NCI-H2227 (cell line): ENCODE results near the gene GALK1.
"Not testable (repeated sequence)": the region's sequence is repeated elsewhere in the genome, so short reads cannot be mapped to it uniquely, and the experiment has no call there.

Source experiments
- DNase-seq: peaks from one replicate; lab custom pipeline; 2025; ENCODE audit not compliant: unreplicated experiment; lab: John Stamatoyannopoulos, UW

GALK1 gene

GRCh38 chr17:75764711-75765421 lies at the start of gene GALK1:
Gene GALK1, minus strand, starts transcription at chr17:75765192. Its CDS starts 56 bp downstream, at chr17:75765136.
- DNase-seq: peak; percentile 74

DNA sequence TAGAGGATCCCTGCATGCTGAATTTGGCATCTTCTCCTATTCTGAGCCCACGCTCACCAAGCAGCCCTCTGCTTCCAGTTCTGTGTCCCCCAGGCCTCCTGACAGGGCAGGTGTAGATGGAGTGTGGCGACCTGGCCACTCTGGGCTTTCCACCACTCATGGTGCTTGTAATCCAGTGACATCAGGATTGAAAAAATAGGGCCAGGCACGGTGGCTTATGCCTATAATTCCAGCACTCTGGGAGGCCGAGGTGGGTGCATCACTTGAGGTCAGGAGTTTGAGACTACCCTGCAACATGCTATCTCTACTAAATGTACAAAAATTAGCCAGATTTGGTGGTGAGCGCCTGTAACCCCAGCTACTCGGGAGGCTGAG lies 49.0 kb upstream of the GALK1 start:
- DNase-seq: no peak

- DNase-seq: no peak
These were observed 48.4 kb upstream of the GALK1 start for GRCh38 chr17:75813081-75814020.

GRCh38 chr17:75812096-75813013 lies 47.4 kb upstream of the GALK1 start:
- DNase-seq: peak; percentile 36

DNA sequence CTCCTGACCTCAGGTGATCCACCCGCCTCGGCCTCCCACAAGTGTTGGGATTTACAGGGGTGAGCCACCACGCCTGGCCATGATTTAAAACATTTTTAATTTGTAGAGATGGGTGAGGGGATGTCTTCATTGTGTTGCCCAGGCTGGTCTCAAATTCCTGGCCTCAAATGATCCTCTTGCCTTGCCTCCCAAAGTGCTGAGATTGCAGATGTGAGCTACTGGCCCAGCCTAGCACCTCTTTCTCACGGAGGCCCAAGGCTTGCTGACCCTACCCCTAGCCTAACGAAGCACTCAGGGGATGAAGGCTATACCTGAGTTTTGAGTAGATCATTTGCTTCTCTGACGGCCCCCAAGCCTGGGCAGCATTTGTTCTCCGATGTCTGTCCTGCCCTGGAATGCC lies 46.2 kb upstream of the GALK1 start:
- no peak for DNase-seq

GRCh38 chr17:75810756-75811155 lies 45.8 kb upstream of the GALK1 start:
- not testable (repeated sequence) for DNase-seq

- DNase-seq: no peak
These were observed 45.2 kb upstream of the GALK1 start for GRCh38 chr17:75810216-75810615.

- no peak for DNase-seq
These were observed 44.7 kb upstream of the GALK1 start for GRCh38 chr17:75809631-75810111.

DNA sequence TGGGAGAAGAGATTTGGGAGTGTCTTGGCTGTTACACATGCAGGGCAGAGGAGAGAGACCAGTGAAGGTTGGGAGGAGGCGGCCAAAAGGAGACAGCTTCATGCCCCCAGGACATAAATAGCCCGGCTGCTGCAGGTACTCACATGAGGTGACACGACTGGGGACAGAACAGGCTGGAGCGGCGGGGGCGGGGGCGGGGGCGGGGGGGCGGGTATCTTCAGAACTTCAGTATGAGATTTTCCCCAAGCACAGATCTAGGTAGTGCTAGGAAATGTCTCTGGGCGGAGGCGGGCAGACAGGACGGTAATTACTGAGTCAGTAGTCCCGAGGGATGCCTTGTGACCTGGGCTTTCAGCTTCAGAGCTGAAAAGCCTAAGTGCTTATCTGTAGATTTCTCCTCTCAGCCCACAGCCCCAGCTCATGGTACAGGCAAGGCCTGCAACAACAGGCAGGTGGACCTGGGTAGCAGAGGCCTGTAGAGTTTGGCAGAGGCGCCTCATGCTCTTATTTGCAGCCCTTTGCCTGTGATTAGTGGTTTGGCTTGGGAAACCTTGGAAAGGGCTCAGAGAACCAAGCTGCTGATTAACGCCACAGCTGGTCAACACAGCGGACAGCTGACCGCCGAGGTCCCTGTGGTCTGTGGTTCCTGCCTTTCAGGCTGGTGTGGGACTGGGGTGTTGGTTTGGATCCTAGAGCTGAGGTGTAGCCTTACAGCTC lies 44.1 kb upstream of the GALK1 start:
- peak; percentile 75 for DNase-seq

DNA sequence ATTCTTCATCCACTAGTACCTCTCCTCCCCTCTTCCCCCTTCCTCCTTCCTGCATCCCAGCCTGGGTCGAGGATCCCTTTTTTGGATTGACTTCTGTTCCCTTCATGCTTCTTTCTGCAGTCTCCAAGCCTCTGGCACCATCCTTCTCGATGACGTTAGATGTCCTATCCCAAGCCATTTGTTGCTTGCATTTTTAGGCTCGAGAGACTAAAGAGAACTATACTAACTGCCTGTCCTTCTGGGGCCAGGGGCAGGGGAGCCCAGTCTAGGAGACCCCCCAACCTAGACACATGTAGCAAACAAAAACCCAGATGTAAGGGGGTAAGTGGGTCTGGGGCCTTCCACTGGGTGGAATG lies 43.5 kb upstream of the GALK1 start:
- no peak for DNase-seq

DNA sequence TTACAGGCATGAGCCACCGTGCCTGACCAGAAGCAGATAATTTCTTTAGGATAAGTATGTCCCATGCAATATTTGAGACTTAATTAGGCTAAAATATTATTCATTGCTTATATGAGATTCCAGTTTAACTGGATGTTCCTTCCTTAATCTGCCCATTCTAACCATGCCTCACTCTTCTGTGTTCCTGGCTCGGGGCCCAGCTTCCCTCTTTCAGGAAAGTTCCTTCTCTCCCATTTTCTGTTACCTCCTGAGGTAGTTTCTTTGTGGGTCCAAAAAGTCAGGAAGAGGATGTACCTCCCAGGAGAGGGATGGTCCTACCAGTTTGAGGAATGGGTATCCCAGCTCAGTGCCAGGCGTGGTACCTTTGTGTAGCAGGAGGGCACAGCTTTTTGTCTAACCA lies 42.9 kb upstream of the GALK1 start:
- no peak for DNase-seq

DNA sequence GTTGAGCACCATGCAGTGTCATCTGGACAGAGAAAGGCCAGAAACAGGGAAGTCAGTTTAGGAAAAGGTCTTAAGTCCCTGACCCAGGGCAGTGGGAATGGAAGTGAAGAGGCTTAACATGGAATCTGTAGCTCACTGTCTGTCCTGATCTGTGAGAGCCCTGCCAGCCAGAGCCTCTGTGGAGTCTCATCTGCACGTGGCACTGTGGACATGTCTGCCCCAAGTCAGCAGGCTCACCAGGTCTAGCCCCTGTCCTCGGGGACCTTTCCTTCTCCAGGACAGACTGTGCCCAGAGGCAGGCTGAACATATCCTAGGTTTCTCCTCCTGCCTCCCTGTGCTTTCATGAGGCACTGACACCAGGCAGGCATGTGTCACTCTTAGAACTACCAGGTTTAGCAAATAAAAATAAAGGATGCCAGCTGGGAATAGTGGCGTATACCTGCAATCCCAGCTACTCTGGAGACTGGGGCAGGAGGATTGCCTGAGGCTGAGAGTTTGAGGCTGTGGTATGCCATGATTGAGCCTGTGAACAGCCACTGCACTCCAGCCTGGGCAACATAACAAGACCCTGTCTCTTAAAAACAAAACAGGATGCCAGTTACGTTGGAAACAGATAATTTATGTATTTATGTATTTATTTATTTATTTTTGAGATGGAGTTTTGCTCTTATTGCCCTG lies 42.0 kb upstream of the GALK1 start:
- DNase-seq: no peak

DNA sequence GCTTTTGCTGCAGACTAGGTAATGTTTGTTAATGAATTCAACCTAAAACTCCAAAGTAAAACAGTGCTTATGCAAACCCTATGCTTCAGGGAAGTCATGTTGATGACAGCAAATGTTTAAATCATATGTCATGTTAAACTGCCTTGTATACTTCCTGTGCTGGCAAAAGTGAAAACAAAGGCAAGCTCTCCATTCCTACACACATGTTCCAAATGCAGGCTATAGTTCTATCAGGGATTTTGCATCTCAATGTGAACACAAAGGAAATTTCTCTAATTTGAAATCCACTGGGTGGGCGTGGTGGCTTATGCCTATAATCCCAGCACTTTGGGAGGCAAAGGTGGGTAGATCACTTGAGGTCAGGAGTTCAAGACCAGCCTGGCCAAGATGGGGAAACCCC lies 38.9 kb upstream of the GALK1 start:
- no peak for DNase-seq

GRCh38 chr17:75799402-75799801 lies 34.4 kb upstream of the GALK1 start:
- DNase-seq: no peak

DNA sequence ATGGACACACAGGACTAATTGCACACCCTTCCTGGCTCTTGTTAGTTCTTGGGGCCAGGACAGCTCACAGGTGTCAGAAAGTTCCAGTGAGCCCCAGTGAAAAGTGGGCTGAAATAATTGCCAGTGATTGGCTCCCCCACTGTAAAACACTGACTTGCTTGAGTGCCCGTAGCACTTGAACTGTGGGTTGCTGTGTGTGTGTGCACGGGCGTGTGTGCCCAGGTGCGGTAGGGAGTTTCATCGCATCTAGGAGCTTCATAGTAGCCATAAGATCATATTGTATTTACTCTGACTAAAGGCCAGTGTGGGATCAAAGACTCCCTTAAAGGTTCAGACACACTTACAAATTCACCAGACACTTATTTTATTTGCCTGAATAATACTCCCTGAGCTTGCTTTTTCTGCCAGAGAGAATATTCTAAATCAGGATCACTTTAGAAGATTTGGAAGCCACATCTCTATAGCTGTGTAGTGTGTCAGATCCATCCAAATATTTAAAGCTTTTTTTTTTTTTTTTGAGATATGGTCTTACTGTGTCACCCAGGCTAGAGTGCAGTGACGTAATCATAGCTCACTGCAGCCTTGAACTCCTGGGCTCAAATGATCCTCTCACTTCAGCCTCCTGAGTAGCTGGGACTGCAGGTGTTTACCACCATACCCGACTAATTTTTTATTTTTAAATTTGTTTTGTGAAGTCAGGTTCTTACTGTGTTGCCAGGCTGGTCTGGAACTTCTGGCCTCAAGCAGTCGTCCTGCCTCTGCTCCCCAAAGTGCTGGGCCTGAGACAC lies 31.0 kb upstream of the GALK1 start:
- no peak for DNase-seq

GRCh38 chr17:75793460-75793859 lies 28.5 kb upstream of the GALK1 start:
- DNase-seq: no peak

DNA sequence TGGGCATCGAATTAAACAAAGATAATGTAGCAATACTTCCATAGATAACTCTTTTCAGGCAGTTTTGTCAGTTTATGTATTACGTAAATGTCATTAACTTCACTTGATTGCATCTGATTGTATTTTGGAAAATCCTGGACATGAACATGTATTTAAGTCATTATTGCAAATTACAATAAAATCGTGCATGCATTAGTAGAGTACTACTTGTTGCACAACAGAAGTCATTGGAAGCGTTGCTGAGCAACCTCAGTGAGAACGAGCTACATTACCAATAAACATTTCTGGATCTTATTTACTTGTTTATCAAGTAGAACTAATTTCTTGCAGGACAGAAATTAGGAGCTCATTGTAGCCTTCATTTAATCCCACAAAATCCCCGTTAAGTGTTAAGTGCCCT lies 26.3 kb upstream of the GALK1 start:
- no peak for DNase-seq

- DNase-seq: peak; percentile 96
These were observed 20.3 kb upstream of the GALK1 start for GRCh38 chr17:75785016-75785890.
